ENCODE data around the gene DUXA. TPM values are rescaled to one million over a fixed set of nuclear protein-coding genes. Genes with fewer than 3 reads are reported as not detected.
"Not testable (repeated sequence)": the region's sequence is repeated elsewhere in the genome, so short reads cannot be mapped to it uniquely, and the experiment has no call there.

The DUXA gene
- total RNA-seq, 1 donor from 2014 or later = not detected

GRCh38 chr19:57118848-57119247, 48.4 kb downstream of the DUXA start:
- Mint-ChIP-seq H3K9me3 (peaks cover 15% of the 10 kb centered on the region), H3K4me3 (no peak overlapping the region), H3K27me3 (ENCODE audit: low read depth) (no peaks in the 10 kb centered on the region), H3K4me1 (no peaks in the 10 kb centered on the region), H3K36me3 (ENCODE audit: low read depth) (peaks cover 10% of the 10 kb centered on the region), H3K27ac (ENCODE audit: unreplicated experiment) (no peak overlapping the region)
- no peak for TF ChIP-seq CTCF (conservative IDR thresholded peaks at IDR 0.05)
- no peak for DNase-seq (ENCODE audit: low read depth, low spot score)

- not testable (repeated sequence) for H3K4me1 Mint-ChIP-seq; H3K4me3 Mint-ChIP-seq; H3K27ac Mint-ChIP-seq (ENCODE audit: unreplicated experiment); DNase-seq (ENCODE audit: low read depth, low spot score); H3K27me3 Mint-ChIP-seq (ENCODE audit: low read depth)
- H3K9me3 Mint-ChIP-seq = peaks cover 27% of the 10 kb centered on the region
- peaks cover 21% of the 10 kb centered on the region for H3K36me3 Mint-ChIP-seq (ENCODE audit: low read depth)
These were observed 53.8 kb downstream of the DUXA start for GRCh38 chr19:57113501-57113900.

GRCh38 chr19:57111329-57111644, 56.0 kb downstream of the DUXA start:
- no peak for DNase-seq (ENCODE audit: low read depth, low spot score)
- Mint-ChIP-seq H3K27me3 (ENCODE audit: low read depth) (no peaks in the 10 kb centered on the region), H3K4me1 (no peaks in the 10 kb centered on the region), H3K27ac (ENCODE audit: unreplicated experiment) (no peak overlapping the region), H3K36me3 (ENCODE audit: low read depth) (peaks cover 16% of the 10 kb centered on the region), H3K4me3 (no peak overlapping the region), H3K9me3 (peaks cover 28% of the 10 kb centered on the region)
- TF ChIP-seq CTCF (conservative IDR thresholded peaks at IDR 0.05) = no peak

GRCh38 chr19:57110592-57111328, 56.5 kb downstream of the DUXA start:
- peaks cover 28% of the 10 kb centered on the region for H3K9me3 Mint-ChIP-seq
- H3K4me3 Mint-ChIP-seq = no peak overlapping the region
- TF ChIP-seq CTCF (conservative IDR thresholded peaks at IDR 0.05) = no peak
- no peak overlapping the region for H3K27ac Mint-ChIP-seq (ENCODE audit: unreplicated experiment)
- H3K36me3 Mint-ChIP-seq (ENCODE audit: low read depth) = peaks cover 16% of the 10 kb centered on the region
- no peaks in the 10 kb centered on the region for H3K4me1 Mint-ChIP-seq
- H3K27me3 Mint-ChIP-seq (ENCODE audit: low read depth) = no peaks in the 10 kb centered on the region
- no peak for DNase-seq (ENCODE audit: low read depth, low spot score)

- H3K9me3 Mint-ChIP-seq = peaks cover 18% of the 10 kb centered on the region
- no peak for TF ChIP-seq CTCF (conservative IDR thresholded peaks at IDR 0.05)
- peaks cover 10% of the 10 kb centered on the region for H3K36me3 Mint-ChIP-seq (ENCODE audit: low read depth)
- H3K27me3 Mint-ChIP-seq (ENCODE audit: low read depth) = no peaks in the 10 kb centered on the region
- no peak overlapping the region for H3K4me3 Mint-ChIP-seq
- no peak for DNase-seq (ENCODE audit: low read depth, low spot score)
- H3K27ac Mint-ChIP-seq (ENCODE audit: unreplicated experiment) = no peak overlapping the region
- H3K4me1 Mint-ChIP-seq = no peaks in the 10 kb centered on the region
These were observed 60.5 kb downstream of the DUXA start for GRCh38 chr19:57106722-57107235.

GRCh38 chr19:57105976-57106721, 61.1 kb downstream of the DUXA start:
- Mint-ChIP-seq H3K27ac (ENCODE audit: unreplicated experiment) (no peak overlapping the region), H3K27me3 (ENCODE audit: low read depth) (no peaks in the 10 kb centered on the region), H3K9me3 (peaks cover 12% of the 10 kb centered on the region), H3K4me3 (no peak overlapping the region), H3K4me1 (no peaks in the 10 kb centered on the region), H3K36me3 (ENCODE audit: low read depth) (peaks cover 9% of the 10 kb centered on the region)
- TF ChIP-seq CTCF (conservative IDR thresholded peaks at IDR 0.05) = no peak
- no peak for DNase-seq (ENCODE audit: low read depth, low spot score)
